Eye (tissue), 1 donor: ENCODE measurements around the gene OR4C16.

Experiments used
- DNase-seq: peaks from one replicate; pipeline ENCODE4 v3.0.0-alpha.2; 2015

OR4C16 gene, protein sequence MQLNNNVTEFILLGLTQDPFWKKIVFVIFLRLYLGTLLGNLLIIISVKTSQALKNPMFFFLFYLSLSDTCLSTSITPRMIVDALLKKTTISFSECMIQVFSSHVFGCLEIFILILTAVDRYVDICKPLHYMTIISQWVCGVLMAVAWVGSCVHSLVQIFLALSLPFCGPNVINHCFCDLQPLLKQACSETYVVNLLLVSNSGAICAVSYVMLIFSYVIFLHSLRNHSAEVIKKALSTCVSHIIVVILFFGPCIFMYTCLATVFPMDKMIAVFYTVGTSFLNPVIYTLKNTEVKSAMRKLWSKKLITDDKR

DNA sequence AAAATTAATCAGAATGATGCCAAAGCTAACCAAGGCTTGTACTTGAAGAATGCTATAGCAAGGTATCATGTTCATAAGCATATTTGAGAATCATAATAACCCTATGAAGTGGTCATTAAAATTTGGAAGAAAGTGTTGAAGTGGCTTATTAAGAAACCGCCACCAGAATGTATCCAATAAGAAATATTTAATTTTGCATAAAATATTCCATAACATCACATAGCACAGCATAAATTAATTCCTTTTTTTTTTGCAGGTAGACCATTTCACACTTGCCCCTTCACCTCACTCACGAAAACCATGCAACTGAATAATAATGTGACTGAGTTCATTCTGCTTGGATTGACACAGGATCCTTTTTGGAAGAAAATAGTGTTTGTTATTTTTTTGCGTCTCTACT lies at the start of gene OR4C16:
OR4C16 (plus strand) TSS at position 301 of the 400 bp plus-strand sequence; CDS start at position 301, 0 bp downstream.
- DNase-seq = no peak

DNA sequence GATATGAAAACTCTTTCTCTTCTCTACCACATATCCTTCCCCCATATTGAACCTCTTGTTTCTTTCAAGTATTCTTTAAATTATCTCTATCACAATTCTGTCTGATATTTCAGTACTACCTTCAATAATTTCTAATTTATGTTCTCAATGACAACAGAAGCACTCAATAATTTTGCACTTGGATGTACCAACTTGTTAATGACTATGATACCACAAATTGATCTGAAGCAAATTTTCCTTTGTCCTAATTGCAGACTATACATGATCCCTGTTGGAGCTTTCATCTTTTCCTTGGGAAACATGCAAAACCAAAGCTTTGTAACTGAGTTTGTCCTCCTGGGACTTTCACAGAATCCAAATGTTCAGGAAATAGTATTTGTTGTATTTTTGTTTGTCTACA lies 17.8 kb upstream of the OR4C16 start, which contains the start of gene OR4C15:
OR4C15 (plus strand) TSS at position 301 of the 400 bp plus-strand sequence; CDS start at position 301, 0 bp downstream.
- DNase-seq = no peak

DNA sequence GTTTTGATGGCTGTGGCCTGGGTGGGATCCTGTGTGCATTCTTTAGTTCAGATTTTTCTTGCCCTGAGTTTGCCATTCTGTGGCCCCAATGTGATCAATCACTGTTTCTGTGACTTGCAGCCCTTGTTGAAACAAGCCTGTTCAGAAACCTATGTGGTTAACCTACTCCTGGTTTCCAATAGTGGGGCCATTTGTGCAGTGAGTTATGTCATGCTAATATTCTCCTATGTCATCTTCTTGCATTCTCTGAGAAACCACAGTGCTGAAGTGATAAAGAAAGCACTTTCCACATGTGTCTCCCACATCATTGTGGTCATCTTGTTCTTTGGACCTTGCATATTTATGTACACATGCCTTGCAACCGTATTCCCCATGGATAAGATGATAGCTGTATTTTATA lies 620 bp downstream of the OR4C16 start:
- DNase-seq = no peak

DNA sequence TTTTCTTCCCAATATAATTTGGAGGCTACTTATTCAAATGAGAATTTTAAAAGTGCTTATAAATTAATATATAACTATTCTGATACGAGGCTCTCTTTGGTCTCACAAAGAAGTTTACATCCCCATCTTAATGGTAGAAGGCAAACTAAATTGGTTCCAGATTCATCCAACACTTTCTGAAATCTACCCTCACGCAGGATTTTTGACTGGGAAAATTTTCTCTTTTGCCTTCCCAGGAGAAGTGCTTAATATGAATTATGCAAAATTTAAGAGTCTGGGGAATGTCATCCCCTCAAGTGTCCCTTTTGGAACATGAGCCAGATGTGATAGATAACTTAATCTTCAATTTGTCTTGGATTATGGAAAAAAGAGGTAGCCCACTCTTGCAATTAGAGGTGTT lies 35.6 kb downstream of the OR4C16 start, which contains the start of gene OR4C11:
OR4C11 (minus strand) TSS at position 101 of the 400 bp plus-strand sequence. CDS start 3,272 bp downstream, outside the sequence.
- no peak for DNase-seq
